ENCODE data around the gene AMHR2. TPM values are rescaled to one million over a fixed set of nuclear protein-coding genes. Genes with fewer than 3 reads are reported as not detected.

The AMHR2 gene
- total and polyA plus RNA-seq, 9 of the 15 experiments (the other 6 are each of a cell fraction or from before 2014, with no cell fraction given): 8.9 to 49.7 (median 19.3) TPM

- TF ChIP-seq, protein P1, sequence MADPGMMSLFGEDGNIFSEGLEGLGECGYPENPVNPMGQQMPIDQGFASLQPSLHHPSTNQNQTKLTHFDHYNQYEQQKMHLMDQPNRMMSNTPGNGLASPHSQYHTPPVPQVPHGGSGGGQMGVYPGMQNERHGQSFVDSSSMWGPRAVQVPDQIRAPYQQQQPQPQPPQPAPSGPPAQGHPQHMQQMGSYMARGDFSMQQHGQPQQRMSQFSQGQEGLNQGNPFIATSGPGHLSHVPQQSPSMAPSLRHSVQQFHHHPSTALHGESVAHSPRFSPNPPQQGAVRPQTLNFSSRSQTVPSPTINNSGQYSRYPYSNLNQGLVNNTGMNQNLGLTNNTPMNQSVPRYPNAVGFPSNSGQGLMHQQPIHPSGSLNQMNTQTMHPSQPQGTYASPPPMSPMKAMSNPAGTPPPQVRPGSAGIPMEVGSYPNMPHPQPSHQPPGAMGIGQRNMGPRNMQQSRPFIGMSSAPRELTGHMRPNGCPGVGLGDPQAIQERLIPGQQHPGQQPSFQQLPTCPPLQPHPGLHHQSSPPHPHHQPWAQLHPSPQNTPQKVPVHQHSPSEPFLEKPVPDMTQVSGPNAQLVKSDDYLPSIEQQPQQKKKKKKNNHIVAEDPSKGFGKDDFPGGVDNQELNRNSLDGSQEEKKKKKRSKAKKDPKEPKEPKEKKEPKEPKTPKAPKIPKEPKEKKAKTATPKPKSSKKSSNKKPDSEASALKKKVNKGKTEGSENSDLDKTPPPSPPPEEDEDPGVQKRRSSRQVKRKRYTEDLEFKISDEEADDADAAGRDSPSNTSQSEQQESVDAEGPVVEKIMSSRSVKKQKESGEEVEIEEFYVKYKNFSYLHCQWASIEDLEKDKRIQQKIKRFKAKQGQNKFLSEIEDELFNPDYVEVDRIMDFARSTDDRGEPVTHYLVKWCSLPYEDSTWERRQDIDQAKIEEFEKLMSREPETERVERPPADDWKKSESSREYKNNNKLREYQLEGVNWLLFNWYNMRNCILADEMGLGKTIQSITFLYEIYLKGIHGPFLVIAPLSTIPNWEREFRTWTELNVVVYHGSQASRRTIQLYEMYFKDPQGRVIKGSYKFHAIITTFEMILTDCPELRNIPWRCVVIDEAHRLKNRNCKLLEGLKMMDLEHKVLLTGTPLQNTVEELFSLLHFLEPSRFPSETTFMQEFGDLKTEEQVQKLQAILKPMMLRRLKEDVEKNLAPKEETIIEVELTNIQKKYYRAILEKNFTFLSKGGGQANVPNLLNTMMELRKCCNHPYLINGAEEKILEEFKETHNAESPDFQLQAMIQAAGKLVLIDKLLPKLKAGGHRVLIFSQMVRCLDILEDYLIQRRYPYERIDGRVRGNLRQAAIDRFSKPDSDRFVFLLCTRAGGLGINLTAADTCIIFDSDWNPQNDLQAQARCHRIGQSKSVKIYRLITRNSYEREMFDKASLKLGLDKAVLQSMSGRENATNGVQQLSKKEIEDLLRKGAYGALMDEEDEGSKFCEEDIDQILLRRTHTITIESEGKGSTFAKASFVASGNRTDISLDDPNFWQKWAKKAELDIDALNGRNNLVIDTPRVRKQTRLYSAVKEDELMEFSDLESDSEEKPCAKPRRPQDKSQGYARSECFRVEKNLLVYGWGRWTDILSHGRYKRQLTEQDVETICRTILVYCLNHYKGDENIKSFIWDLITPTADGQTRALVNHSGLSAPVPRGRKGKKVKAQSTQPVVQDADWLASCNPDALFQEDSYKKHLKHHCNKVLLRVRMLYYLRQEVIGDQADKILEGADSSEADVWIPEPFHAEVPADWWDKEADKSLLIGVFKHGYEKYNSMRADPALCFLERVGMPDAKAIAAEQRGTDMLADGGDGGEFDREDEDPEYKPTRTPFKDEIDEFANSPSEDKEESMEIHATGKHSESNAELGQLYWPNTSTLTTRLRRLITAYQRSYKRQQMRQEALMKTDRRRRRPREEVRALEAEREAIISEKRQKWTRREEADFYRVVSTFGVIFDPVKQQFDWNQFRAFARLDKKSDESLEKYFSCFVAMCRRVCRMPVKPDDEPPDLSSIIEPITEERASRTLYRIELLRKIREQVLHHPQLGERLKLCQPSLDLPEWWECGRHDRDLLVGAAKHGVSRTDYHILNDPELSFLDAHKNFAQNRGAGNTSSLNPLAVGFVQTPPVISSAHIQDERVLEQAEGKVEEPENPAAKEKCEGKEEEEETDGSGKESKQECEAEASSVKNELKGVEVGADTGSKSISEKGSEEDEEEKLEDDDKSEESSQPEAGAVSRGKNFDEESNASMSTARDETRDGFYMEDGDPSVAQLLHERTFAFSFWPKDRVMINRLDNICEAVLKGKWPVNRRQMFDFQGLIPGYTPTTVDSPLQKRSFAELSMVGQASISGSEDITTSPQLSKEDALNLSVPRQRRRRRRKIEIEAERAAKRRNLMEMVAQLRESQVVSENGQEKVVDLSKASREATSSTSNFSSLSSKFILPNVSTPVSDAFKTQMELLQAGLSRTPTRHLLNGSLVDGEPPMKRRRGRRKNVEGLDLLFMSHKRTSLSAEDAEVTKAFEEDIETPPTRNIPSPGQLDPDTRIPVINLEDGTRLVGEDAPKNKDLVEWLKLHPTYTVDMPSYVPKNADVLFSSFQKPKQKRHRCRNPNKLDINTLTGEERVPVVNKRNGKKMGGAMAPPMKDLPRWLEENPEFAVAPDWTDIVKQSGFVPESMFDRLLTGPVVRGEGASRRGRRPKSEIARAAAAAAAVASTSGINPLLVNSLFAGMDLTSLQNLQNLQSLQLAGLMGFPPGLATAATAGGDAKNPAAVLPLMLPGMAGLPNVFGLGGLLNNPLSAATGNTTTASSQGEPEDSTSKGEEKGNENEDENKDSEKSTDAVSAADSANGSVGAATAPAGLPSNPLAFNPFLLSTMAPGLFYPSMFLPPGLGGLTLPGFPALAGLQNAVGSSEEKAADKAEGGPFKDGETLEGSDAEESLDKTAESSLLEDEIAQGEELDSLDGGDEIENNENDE (IDR thresholded peaks at IDR 0.05; ENCODE audit: low read depth, low read length): no peak
These were observed 8.8 kb upstream of the AMHR2 start (continued) for GRCh38 chr12:53414756-53415417.

All from K562 (cell line).